Parathyroid adenoma (tissue), 2 donors: ENCODE measurements around the gene DCLK2.

Source experiments
- H2AFZ ChIP-seq: fragments of 300-600 bp; sonication (generic); one replicate; pipeline ENCODE4 v1.7.0; 2017; ENCODE audit warnings: antibody characterized with exemption, mild to moderate bottlenecking
- H3K27ac ChIP-seq: fragments of 300-600 bp; sonication (generic); one replicate; pipeline ENCODE4 v1.7.0; 2017
- H3K27me3 ChIP-seq: fragments of 300-600 bp; sonication (generic); one replicate; pipeline ENCODE4 v1.7.0; 2017; ENCODE audit warnings: low read length; ENCODE audit not compliant: control insufficient read depth, insufficient read depth
- H3K36me3 ChIP-seq: fragments of 300-600 bp; sonication (generic); one replicate; pipeline ENCODE4 v1.7.0; 2017; ENCODE audit warnings: low read length; ENCODE audit not compliant: control insufficient read depth, insufficient read depth
- H3K4me1 ChIP-seq: fragments of 300-600 bp; sonication (generic); one replicate; pipeline ENCODE4 v1.7.0; 2017; ENCODE audit warnings: control low read depth
- H3K4me2 ChIP-seq: fragments of 300-600 bp; sonication (generic); one replicate; pipeline ENCODE4 v1.7.0; 2017; ENCODE audit warnings: low read length
- H3K4me3 ChIP-seq: fragments of 300-600 bp; sonication (generic); one replicate; pipeline ENCODE4 v1.7.0; 2017; ENCODE audit warnings: low read depth, low read length
- H3K79me2 ChIP-seq: fragments of 300-600 bp; sonication (generic); one replicate; pipeline ENCODE4 v1.7.0; 2017; ENCODE audit warnings: control low read depth
- H3K9ac ChIP-seq: fragments of 300-600 bp; sonication (generic); one replicate; pipeline ENCODE4 v1.7.0; 2017; ENCODE audit warnings: mild to moderate bottlenecking
- H3K9me3 ChIP-seq: fragments of 300-600 bp; sonication (generic); one replicate; pipeline ENCODE4 v1.7.0; 2017; ENCODE audit warnings: low read length; ENCODE audit not compliant: control insufficient read depth
- TF ChIP-seq, protein P1 (sequence below): fragments of 300-600 bp; sonication (generic); IDR thresholded peaks from one replicate; pipeline ENCODE4 v1.7.0; 2017; ENCODE audit warnings: antibody characterized with exemption, mild to moderate bottlenecking
- donor health status: primary hyperparathyroidism.

Gene DCLK2

DNA sequence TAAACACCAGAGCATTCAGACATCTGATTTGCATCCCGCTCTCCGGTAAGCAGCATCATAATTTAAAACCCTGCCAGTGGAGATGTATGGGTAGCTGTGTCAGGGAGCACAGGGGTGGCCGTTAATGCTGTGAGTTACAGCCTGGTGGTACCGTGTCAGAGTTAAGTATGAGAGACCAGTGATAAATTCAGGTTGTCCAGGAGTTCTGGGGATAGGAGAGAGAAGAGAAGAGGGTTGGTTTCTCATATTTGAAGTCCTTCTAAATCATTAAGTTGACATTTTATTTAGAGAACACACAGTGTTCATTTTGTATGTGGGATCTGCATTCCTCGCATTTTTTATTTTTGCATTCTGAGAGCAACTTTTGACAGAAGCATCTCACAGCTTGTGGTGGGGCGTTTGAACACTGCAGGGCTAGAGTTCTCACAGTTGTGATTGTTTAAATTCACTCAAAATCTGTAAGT is 157.6 kb downstream of the DCLK2 start:
- Histone ChIP-seq H3K9ac (no peak overlapping the region), H3K9me3 (no peaks in the 10 kb centered on the region)

GRCh38 chr4:150236626-150237025 is 158.4 kb downstream of the DCLK2 start:
- Histone ChIP-seq H3K27ac (no peak overlapping the region), H3K9me3 (no peaks in the 10 kb centered on the region), H3K27me3 (no peaks in the 10 kb centered on the region), H3K4me1 (no peaks in the 10 kb centered on the region), H3K36me3 (no peaks in the 10 kb centered on the region), H2AFZ (no peak overlapping the region), H3K4me3 (no peak overlapping the region), H3K9ac (no peak overlapping the region), H3K79me2 (no peaks in the 10 kb centered on the region), H3K4me2 (no peak overlapping the region)
- TF ChIP-seq, protein P1, sequence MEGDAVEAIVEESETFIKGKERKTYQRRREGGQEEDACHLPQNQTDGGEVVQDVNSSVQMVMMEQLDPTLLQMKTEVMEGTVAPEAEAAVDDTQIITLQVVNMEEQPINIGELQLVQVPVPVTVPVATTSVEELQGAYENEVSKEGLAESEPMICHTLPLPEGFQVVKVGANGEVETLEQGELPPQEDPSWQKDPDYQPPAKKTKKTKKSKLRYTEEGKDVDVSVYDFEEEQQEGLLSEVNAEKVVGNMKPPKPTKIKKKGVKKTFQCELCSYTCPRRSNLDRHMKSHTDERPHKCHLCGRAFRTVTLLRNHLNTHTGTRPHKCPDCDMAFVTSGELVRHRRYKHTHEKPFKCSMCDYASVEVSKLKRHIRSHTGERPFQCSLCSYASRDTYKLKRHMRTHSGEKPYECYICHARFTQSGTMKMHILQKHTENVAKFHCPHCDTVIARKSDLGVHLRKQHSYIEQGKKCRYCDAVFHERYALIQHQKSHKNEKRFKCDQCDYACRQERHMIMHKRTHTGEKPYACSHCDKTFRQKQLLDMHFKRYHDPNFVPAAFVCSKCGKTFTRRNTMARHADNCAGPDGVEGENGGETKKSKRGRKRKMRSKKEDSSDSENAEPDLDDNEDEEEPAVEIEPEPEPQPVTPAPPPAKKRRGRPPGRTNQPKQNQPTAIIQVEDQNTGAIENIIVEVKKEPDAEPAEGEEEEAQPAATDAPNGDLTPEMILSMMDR, result no peak

More for the DNA sequence above, 157.6 kb downstream of the DCLK2 start:
- H3K4me1 ChIP-seq, result no peaks in the 10 kb centered on the region
- H3K36me3 ChIP-seq, result no peaks in the 10 kb centered on the region
- H3K79me2 ChIP-seq, result no peaks in the 10 kb centered on the region
- no peak overlapping the region for H2AFZ ChIP-seq
- no peak overlapping the region for H3K27ac ChIP-seq
- no peak overlapping the region for H3K4me2 ChIP-seq
- TF ChIP-seq, protein P1, result no peak
- no peaks in the 10 kb centered on the region for H3K27me3 ChIP-seq
- H3K4me3 ChIP-seq, result no peak overlapping the region

DNA sequence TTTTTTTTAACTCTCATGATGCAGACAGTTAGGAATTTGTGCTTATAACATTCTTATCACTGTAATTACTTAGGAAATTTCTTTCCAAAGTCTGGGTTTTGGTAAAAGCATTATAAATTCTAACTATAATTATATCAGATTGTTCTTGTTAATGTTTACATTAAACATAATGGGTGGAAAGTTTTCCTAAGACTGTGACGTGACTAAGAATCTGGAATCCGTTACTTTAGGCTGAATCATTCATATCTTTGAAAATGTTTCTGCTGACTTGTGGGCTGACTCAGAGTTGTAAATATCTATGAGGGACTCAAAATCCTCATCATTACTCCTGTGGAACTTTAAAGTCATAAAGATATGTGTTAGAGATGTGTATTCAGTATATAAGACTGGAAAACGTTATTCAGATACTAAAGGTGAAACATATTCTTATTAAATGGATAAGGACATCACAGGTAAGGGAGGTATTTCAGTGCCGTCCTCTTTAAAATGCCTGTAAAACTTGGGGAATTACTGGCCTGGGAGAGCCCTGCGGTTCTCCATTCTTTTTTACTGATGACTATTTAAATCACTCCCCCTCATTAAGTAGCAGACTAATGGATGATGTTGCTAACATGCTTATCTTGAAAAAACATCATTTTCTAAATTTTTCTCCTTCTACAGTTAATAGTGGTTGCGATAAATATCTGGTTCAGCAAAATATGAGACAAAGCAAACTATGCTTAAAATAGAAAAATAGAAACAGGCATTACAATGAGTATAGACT is 159.0 kb downstream of the DCLK2 start:
- no peak overlapping the region for H3K9ac ChIP-seq
- TF ChIP-seq, protein P1, result no peak
- H3K27ac ChIP-seq, result no peak overlapping the region
- no peaks in the 10 kb centered on the region for H3K36me3 ChIP-seq
- H3K27me3 ChIP-seq, result no peaks in the 10 kb centered on the region
- H3K4me3 ChIP-seq, result no peak overlapping the region
- H3K79me2 ChIP-seq, result no peaks in the 10 kb centered on the region
- no peak overlapping the region for H2AFZ ChIP-seq
- H3K9me3 ChIP-seq, result no peaks in the 10 kb centered on the region
- no peaks in the 10 kb centered on the region for H3K4me1 ChIP-seq
- H3K4me2 ChIP-seq, result no peak overlapping the region

GRCh38 chr4:150238591-150238990 is 160.3 kb downstream of the DCLK2 start:
- Histone ChIP-seq H3K4me1 (no peaks in the 10 kb centered on the region), H3K79me2 (no peaks in the 10 kb centered on the region), H3K9ac (no peak overlapping the region), H2AFZ (no peak overlapping the region), H3K4me3 (no peak overlapping the region), H3K27ac (no peak overlapping the region), H3K4me2 (no peak overlapping the region), H3K27me3 (no peaks in the 10 kb centered on the region), H3K36me3 (no peaks in the 10 kb centered on the region), H3K9me3 (no peaks in the 10 kb centered on the region)
- TF ChIP-seq, protein P1, result no peak

DNA sequence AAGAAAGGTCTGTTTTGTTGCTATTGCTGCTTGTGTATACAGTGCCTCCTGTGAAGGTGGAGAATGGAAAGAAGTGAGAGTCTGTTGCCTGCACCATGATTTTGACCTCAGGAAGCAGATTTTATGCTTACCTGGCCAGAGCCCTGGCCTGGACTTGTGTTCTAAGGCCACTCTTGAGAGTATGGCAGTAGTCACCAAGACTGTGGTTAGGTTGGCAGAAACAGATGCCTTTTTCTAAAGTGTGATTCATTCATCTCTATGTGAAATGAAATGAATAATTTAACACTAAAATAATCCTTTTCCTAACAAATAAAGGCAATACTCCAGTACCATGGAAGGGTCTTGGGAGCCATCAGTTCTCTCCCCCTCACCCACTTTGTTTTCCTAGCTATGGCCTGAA is 161.8 kb downstream of the DCLK2 start:
- no peak overlapping the region for H3K4me3 ChIP-seq
- H2AFZ ChIP-seq, result no peak overlapping the region
- H3K27me3 ChIP-seq, result no peaks in the 10 kb centered on the region
- no peak overlapping the region for H3K9ac ChIP-seq
- TF ChIP-seq, protein P1, result no peak
- no peaks in the 10 kb centered on the region for H3K9me3 ChIP-seq
- no peaks in the 10 kb centered on the region for H3K36me3 ChIP-seq
- H3K4me1 ChIP-seq, result no peaks in the 10 kb centered on the region
- no peak overlapping the region for H3K27ac ChIP-seq
- no peak overlapping the region for H3K4me2 ChIP-seq
- no peaks in the 10 kb centered on the region for H3K79me2 ChIP-seq
